Measurements from ENCODE around the gene CES3.

Gene CES3, protein sequence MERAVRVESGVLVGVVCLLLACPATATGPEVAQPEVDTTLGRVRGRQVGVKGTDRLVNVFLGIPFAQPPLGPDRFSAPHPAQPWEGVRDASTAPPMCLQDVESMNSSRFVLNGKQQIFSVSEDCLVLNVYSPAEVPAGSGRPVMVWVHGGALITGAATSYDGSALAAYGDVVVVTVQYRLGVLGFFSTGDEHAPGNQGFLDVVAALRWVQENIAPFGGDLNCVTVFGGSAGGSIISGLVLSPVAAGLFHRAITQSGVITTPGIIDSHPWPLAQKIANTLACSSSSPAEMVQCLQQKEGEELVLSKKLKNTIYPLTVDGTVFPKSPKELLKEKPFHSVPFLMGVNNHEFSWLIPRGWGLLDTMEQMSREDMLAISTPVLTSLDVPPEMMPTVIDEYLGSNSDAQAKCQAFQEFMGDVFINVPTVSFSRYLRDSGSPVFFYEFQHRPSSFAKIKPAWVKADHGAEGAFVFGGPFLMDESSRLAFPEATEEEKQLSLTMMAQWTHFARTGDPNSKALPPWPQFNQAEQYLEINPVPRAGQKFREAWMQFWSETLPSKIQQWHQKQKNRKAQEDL

DNA sequence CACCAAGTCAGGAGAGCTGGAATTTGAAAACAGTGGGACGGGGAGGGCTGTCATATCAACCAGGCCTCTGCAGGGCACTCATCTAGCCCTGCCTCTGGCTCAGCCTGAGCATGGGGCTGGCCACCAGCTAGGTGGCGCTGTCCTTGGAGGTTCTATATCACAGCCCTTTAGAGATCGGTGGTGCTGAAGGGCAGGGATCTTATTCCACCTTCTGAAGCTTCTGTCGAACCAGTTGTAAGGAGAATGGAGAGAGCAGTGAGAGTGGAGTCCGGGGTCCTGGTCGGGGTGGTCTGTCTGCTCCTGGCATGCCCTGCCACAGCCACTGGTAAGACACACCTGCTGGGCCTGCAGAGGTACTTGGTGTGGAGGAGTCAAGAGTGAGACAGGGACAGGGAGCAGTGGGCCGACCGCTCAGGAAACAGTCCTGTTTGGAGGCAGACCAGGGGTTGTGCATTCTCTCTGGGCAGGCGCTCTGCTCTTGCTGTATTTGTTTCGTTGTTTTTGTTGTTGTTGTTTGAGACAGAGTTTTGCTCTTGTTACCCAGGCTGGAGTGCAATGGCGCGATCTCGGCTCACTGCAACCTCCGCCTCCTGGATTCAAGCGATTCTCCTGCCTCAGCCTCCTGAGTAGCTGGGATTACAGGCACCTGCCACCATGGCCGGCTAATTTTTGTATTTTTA, at the start of gene CES3:
CES3 (plus strand) TSS at position 202 of the 680 bp plus-strand sequence; CDS start at position 244, 42 bp downstream.
- peak; percentile 14 for DNase-seq

DNA sequence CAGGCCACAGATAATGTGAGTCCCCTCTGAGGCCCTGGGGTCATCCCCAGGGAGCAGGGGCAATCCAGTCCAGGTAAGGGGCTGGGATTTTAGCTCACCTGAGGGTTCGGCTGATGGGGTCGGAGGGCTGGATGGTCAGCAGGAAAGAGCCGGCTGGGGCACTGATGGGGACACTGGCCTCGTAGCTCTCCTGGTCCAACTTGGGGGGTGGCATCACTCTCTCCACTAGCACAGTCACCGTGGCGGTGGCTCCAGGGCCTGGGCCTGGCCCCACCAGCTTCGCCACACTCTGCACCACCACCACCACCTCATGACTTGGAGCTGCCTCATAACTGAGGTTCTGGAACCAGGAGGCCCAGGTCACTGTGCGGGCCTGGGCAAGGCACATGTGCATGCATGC, 49.3 kb upstream of the CES3 start:
- DNase-seq = no peak

DNA sequence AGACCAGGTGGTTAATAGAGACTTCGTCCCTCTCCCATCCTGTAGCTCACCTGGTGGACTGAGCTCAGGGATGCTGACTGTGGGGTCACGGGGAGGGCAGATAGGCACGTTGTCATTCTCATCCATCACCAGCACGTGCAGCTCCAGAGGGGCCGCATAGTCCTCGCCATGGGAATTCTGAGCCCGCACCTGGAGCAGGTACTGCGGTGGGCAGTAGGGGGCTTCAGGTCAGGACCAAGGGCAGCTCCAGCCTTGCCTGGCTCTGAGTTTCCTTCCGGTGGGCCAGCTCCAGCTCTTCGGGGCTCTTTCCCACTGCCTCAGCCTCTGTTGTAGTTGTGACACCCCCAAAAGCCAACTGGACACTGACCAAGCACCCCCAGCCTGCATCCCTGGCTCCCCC, 48.0 kb upstream of the CES3 start:
- no peak for DNase-seq

DNA sequence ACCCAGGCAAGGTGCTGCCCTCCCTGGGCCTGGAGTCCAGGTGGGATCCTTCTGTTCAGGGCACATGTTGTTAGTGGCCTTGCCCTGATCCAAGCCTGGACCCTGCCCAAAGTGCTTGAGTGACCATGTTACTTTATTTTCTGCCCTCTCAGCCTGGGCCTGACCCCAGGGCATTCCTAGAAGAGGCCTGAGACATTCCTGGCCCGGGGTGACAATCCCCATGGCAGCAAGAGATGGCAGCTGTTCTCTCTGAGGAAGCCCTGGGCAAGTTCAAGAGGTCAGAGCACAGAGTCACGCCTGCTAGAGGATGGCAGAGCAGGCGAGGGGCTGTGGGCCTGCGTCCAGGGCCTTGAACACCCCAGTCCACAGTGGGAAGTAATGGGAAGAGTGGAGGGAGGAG, 47.4 kb upstream of the CES3 start:
- DNase-seq = no peak

DNA sequence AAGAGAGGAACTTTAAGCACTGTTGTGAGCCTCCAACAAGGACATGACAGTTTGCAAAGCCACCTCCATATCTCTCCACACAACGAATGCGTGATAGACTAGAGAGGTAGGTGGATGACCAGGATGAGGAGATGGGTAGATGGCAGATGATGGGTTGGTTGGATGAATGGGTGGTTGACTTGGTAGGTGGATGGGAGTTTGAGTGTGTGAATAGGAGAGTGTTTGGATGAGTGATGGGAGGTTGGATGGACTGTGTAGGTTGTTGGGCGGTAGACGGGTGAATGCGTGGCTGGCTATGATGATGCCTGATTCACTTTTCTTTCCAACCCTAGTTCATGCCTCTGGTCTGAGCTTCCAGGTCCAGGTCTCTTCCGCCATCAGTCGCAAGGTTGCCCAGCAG, 46.5 kb upstream of the CES3 start:
- DNase-seq = no peak

DNA sequence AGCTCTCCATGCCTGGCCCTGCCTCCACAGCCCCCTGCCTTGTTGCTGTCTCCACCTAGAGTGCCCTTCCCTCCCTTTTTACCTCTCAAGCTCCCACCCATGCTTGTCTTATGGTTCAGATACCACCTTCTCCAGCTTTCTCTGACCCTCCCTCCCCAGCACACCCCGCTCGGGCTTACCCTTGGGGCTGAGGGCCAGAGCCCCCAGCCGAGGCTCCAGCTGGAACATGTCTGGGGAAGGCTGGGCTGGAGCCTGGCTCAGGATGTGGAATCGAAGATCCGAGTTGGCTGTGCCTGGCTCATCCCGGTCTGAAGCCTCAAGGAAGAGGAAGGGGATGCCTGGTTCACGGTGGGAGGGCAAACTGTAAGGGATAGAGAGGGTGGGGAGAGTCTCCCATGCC, 46.0 kb upstream of the CES3 start:
- no peak for DNase-seq

DNA sequence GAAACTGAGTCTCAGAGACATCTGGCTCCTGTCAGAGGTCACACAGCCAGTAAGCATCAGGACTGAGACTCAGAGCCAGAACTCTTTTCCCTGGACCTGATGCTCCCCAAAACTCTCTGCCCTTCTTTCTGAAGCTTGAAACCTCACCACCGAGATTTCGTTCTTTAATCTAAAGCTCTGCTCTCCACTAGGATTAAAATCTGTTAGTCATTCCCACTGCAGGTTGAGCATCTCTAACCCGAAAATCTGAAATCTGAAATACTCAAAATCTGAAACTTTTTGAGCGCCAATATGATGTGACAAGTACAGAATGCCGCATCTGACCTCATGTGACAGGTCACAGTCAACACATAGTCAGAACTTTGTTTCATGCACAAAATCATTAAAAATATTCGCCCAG, 44.5 kb upstream of the CES3 start:
- DNase-seq = no peak

DNA sequence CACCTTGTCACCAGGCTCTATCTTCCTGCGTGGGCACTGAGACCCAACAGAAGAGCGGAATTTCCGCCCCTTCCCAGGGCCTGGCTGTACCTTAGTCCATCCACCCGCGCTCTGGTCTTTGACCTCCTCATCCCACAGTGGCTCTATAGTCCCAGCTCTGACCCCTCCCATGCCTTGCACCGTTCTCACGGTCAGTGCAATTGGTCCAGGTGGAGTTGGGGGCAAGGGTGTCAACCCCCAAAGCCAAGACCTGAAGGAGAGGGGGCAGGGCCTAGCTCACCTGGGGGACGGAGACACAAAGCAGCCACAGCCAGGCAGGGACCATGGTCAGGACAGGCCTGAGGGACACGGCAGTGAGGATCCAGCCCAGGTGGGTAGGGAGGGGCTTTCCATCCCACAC, 43.3 kb upstream of the CES3 start:
- no peak for DNase-seq

DNA sequence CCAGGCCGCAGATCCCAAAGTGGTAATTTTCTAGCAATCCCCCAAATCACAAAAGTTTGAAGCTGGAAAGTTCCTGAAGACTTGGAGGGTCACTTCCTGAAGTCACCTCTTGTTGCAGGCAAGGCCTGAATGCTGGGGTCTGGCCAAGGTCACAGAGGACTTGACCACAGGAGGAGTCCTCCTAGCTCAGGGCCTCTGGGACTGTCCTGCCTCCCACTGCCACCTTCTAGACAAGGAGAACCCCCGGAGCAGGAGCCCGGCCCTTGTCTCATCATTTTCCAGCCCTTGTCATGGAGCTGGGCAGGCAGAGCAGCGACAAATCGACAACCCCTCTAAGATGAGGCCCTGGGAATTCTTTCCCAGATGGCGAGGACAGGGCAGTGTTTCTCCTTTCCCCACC, 42.7 kb upstream of the CES3 start:
- DNase-seq = no peak

DNA sequence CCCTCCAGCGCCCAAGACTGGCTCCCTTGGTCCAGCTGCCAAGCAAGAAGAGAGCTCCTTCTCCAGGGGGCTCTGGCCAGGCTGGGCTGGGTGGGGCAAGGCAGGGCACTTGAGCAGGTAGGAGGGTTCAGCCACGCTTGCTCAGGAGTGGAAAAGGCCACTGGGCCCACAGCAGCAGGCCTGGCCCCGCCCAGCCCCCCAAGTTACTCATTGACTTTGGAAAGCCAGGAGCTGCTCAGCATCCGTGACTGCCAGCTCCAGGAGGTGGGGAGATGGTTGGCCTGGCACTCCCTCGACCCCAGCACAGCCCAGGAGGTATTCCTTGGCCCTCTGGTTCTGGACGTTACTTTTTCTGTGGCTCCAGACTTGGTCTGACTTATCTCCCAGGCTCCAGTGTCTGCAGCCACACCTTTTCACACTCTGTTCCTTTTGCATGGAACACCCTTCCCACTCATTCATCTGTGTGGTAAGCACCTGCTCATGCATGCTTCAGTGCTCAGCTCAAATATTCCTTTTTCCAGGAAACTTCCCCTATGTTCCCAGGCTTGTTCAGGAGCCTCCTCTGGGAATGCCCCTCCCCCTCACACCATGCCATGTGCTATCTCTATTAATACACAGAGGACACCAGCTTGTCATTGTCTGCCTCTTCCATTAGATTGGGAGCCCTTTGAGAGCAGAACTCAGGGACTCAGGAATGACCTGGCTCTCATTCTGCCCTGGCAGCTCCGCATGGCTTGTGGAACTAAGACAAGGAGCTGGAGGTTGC, 42.1 kb upstream of the CES3 start, which contains the start of gene CDH16:
CDH16 (minus strand) TSS at position 83 of the 766 bp plus-strand sequence. CDS start 820 bp downstream, outside the sequence.
- DNase-seq = no peak

DNA sequence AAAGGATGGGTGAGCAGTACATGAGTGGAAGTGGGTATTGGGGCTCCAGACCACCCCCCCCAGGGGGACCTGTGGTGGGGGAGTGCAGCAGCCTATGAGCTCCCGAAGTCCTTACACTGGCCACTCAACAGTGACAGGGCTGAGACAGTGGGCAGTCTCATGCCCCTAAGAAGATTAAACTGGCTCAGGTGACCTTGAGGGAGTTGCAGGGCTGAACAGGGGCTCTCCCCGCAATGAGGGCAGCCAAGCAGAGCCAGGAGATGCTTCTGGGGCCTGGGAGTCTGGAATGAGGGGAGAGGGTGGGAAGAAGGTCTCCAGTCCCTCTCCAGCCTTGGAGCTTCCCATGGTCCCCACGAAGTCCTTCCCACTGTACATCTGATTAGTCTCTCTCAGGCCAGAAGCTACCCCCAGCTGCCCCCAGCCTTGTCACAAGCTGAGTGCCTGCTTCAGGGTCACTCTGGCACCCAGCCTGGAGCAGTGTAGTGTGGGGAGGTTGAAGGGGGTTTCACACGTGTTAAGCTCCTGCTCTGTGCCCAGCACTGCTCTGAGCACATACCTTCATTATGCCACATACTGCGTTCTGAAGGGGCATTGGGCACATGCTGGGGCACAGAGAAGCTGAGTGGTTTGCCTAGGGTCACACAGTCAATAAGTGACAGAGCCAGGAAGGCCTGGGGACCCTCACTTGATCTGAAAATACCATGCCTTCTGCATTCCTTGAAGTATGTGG, 41.3 kb upstream of the CES3 start:
- no peak for DNase-seq

DNA sequence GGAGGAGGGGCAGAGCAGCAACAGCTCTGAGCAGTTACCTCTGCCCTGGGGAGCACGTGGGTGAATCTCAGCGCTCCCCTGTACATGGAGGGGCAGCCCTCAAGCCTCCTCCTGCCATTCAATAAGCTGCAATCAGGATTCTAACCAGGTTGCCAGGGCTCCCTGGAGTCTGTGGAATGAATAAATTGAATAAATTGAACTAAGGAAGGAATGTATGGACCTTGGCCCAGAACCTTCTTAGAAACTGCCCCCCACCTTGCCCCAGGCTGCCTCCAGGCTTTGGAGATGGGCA, 40.8 kb upstream of the CES3 start:
- no peak for DNase-seq

DNA sequence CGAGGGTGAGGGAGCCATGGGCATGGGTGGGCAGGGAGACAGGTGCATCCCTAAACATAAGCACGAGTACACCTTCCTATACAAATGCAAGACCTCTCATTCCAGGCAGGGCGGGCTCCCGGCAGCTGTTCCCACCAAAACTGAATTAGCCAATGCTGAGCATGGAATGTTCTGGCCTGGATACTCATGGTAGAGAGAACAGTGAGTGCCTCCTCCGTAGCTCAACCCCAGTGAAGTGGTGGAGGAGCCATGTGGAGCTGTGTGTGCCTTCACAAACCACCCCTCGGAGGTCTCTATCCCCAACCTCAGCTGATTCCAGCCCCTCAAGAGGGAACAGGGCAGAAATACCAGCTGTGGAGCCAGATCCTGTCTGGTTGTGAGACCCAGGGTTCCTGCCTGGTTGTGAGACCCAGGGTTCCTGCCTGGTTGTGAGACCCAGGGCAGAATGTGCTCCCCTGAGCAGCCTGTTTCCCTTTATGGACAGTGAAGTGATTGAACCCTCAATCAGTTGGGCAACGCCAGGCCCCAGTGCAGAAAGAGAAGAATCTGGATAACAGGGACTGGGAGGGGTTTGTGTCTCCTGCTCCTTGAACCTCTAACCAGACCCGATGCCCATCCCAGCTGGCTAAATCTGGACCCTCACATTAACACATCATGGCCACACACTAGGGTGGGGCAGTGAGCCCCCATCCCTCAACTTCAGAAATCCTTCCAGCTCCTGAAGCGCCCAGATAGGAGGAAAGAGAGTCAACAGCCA, 40.0 kb upstream of the CES3 start:
- no peak for DNase-seq

DNA sequence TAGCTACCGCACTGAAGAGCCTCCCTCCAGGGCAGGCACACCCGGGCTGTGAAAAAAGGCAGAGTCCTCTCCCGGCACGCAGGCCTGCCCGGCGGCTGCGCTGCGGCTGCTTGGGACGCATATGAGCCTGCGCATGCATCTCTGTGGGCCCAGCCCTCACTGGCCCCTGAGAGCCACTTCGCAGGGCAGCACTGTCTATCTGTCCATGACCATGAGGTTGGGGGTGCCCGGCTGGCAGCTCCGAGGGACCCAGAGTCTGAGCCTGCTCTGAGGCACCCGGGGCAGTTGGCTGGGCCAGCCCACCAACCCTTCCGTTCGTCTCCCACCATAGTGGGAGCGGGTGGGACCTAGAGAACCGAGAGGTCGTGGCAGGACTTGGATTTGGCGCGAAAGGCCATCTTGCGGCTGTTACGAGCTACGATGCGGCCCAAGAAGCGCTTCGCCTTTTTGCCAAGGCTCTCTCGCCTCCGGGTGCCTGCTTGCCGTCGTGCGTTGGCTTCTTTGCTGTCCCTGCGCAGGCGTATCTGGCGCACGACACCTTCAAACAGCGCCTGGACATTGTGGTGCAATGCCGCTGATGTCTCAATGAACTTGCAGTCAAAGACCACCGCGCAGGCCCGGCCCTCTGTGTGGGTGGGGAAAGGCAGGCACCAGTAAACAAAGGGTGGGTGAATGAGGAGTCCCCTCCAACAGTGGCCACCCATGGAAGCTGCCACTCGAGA, 39.2 kb upstream of the CES3 start:
- no peak for DNase-seq

DNA sequence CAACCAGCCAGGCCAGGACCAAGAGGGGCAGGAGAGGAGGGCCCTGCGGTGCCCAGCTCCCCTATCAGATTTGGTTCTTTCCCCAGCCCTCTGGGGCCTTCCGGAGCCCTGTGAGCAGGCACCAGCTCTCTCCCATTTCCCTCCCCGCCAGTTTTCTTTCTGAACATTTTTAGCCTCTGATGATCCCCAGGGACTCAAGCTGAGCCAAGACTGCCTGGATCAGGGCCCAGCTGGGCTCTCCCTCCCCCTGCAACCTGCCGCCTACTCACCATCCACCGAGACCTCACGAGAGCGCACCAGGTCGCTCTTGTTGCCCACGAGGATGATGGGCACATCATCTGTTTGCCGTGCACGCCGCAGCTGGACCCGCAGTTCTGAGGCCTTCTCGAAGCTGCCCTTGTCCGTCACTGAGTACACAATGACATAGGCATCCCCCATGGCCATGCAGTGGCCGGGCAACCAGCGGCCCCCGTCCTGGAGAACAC, 37.8 kb upstream of the CES3 start:
- DNase-seq = peak; percentile 28

DNA sequence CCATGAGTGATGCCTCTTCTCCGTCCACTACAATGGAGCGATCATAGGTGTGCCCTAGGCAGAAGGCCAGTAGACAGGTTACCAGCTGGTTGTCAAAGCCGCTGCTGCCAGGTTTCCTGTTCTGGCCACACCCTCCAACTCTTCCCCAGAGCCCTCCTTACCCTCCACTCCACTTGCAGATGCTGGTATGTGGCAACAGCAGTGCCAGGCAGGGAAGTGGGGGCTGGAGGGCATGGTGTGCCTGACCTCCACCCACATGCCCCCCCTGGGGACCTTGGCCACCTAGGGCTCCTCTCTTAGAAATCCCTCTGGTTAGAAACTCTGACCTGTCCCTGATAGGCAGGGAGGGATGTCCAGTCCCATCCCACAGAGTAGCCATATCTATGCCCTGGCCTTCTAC, 37.2 kb upstream of the CES3 start:
- DNase-seq = no peak

DNA sequence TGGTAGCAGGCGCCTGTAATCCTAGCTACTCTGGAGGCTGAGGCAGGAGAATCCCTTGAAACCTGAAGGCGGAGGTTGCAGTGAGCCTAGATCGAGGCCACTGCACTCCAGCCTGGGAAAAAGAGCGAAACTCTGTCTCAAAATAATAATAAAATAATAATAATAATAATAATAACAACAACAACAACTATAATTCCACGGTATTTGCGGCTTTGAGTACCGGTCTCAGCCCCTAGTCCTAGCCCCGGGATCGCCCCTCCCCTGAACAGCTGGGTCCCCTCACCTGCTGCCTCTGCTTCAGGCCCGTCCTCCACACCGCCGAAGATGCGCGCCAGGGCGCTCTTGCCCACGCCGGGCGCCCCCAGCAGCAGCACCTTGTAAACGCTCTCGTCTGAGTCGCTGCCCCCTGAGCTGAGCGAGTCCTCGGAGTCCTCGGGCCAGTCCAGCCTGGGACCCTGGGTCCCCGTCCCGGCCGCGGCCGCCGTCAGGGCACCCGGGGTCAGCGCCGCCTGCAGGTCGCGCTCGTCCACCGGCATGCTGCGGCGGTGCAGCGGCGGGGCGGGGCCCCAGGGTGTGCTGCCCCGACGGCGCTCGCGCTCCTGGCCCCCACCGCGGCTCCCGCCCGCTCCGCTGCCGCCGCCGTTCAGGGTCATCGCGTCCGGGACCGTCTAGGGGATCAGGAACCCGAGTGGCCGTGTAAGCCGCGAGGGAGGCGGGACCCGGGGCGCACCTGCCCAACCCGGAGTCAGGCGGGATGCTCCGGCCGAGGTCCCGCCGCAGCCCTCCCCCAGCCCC, 36.3 kb upstream of the CES3 start:
- no peak for DNase-seq

DNA sequence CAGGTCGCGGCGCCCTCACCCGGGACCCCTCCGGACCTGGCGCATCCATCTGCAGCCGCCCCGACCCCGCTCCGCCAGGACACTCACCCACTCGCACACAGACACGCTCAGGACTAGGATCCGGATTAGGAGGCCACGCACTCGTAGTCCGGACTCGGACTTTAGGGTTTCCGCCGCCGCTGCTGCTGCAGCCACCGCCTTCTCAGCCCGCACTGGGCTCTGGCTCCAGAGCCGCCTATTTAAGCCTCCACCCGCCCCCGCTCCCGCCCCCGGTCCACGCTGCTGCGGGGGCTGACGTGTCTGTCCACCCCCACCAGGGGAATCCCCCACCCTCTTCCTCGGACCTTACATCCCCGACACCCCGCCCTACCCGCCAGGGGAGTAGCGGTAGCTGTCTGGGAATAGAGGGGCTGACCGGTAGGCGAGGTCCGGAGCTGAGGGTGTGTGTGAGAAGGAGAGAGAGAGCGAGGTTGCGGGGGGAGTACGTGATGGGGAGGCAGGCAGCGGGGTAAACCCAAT, 35.7 kb upstream of the CES3 start, which contains the start of gene RRAD:
RRAD (minus strand) TSS at position 214 of the 519 bp plus-strand sequence. CDS start 356 bp downstream, outside the sequence.
- DNase-seq = no peak

DNA sequence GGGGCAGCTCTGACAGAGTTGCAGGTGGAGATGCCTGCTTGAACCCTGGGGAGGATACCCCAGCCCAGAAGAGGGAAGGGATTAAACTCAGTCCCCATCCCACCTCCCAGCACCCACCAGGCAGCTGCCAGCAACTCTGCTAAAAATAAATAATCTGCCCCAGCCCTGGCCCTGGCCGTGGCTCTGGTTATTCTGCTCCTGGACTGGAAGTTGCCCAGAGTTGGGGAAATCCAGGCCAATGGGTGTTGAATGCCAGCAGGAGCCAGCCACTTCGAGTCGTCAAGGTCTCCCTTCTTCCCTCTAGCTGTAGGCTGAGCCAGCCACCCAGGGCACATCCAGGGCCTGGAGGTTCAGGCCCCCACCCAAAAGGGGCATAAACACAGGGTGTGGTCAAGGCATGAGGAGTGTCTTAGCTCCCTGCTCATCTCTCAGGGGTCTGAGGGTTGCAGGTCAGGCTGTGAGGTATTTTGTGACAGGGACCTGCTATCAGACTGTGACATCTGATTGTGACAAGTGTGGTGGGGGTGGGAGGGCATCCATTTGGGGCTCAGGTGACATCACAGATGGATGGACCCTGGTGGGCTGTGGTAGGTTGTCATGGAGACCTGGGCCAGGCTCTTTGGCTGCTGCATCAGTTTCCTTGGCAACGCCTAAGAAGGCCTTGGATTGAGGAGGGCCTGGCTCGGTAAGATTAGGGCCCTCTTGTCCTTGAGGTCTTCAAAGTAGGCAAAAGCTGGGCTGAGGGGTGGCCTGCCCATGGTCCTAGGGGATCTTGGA, 34.7 kb upstream of the CES3 start:
- no peak for DNase-seq

Data from NCI-H1105 treated with DMSO at 0.1 percent for 48 hours (cell line).